Measurements from ENCODE around the gene DLG5. TPM values are rescaled to one million over a fixed set of nuclear protein-coding genes. Genes with fewer than 3 reads are reported as not detected.

The DLG5 gene
- total and polyA plus RNA-seq, 2 experiments from 2014 or later: 15.5 to 29.3 TPM

DNA sequence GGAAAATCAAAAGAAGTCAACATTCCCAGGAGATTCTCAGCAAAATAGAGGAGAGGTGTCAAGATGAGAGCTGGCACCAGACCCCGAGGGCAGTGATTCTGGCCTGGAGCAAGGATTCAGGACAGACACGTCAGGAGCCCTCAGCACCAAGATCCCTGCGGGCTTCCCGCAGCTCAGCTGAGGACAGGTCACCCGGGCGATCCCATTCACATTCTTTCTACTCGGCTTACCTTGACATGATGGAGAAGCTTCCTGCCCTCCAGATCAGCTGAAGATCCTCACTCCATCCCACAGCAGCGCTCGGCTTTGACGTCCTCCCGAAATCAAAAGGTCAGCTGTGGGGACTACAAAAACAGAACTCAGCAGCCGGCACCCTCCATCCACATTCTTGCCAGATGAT, 139.1 kb downstream of the DLG5 start:
- H3K4me1 ChIP-seq (ENCODE audit: insufficient read depth): no peaks in the 10 kb centered on the region
- no peaks in the 10 kb centered on the region for H3K9me2 ChIP-seq (replicated peaks; ENCODE audit: insufficient read depth)
- H3K4me2 ChIP-seq: no peak overlapping the region
- DNase-seq (ENCODE audit: low spot score): no peak
- no peaks in the 10 kb centered on the region for H3K27me3 ChIP-seq
- no peak overlapping the region for H2AFZ ChIP-seq
- H3K4me3 ChIP-seq: no peak overlapping the region
- H3K27ac ChIP-seq: no peak overlapping the region
- no peaks in the 10 kb centered on the region for H3K9me3 ChIP-seq (ENCODE audit: low read depth)
- H4K20me1 ChIP-seq (ENCODE audit: insufficient read depth, poor library complexity, severe bottlenecking): no peaks in the 10 kb centered on the region
- WGBS (ENCODE audit: low lambda C conversion rate, missing lambda C conversion rate): 94% methylated on average over 12 of the region's 12 CpGs
- no peaks in the 10 kb centered on the region for H3K79me2 ChIP-seq
- no peaks in the 10 kb centered on the region for H3K36me3 ChIP-seq (replicated peaks; ENCODE audit: insufficient read depth, low read depth)
- TF ChIP-seq EZH2 (IDR thresholded peaks at IDR 0.05; ENCODE audit: borderline replicate concordance): no peak
- TF ChIP-seq EZH2phosphoT487 (IDR thresholded peaks at IDR 0.05; ENCODE audit: low read depth, severe bottlenecking, unreplicated experiment): no peak
- TF ChIP-seq, protein P1, sequence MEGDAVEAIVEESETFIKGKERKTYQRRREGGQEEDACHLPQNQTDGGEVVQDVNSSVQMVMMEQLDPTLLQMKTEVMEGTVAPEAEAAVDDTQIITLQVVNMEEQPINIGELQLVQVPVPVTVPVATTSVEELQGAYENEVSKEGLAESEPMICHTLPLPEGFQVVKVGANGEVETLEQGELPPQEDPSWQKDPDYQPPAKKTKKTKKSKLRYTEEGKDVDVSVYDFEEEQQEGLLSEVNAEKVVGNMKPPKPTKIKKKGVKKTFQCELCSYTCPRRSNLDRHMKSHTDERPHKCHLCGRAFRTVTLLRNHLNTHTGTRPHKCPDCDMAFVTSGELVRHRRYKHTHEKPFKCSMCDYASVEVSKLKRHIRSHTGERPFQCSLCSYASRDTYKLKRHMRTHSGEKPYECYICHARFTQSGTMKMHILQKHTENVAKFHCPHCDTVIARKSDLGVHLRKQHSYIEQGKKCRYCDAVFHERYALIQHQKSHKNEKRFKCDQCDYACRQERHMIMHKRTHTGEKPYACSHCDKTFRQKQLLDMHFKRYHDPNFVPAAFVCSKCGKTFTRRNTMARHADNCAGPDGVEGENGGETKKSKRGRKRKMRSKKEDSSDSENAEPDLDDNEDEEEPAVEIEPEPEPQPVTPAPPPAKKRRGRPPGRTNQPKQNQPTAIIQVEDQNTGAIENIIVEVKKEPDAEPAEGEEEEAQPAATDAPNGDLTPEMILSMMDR (IDR thresholded peaks at IDR 0.05; ENCODE audit: poor library complexity): no peak

DNA sequence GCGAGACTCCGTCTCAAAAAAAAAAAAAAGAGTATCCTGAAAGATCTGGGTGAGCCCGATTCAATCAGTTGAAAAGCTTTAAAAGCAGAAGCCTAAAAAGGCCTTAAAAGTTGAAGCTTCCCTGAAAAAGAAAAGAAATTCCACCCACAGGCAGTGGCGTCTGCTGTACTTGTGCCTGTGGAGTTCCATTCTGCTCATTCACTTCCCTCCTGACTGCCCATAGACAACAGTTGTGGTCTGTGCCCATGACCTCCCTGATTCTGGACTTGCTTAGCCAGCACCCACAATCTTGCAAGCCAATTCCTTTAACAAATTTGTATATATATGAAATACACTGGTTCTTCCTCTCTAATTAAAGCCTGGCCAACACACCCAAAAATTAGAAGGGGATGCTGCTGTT, 141.7 kb downstream of the DLG5 start:
- no peaks in the 10 kb centered on the region for H3K36me3 ChIP-seq (replicated peaks; ENCODE audit: insufficient read depth, low read depth)
- no peaks in the 10 kb centered on the region for H3K4me1 ChIP-seq (ENCODE audit: insufficient read depth)

DNA sequence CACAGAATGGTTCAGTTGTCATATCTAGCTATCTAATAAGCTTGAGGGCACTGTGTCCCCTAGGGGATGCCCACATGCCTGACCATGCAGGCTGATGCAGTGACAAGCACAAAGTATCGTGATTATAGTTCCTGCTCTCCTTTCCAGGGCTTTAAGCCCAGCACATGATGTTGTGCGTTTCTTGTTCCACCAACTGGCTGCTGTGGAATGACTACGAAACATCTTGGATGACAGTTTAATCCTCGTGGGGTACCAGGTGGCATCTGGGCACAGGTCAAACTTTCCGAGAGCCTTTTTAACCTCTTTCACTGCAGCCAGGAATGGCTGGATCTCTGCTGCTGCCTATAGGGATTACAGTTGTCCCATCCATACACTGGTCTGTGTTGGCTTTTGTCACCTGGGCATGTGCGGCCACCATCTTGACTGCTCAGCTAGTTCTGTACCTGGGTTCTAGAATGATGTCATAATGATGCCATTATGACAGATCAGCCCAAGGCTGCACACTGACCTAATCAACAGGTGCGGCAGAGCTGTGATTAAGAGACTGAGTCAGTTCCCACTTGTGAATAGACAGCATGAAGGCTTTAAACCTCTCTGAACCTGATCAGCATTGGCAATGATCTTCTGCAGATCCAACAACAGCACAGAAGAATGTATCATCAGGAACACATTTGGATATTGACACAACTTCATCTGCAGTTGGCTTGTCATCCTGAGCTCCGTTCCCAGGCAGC, 144.1 kb downstream of the DLG5 start:
- no peak overlapping the region for H2AFZ ChIP-seq
- TF ChIP-seq EZH2 (IDR thresholded peaks at IDR 0.05; ENCODE audit: borderline replicate concordance) (no peak), EZH2phosphoT487 (IDR thresholded peaks at IDR 0.05; ENCODE audit: low read depth, severe bottlenecking, unreplicated experiment) (no peak)
- TF ChIP-seq, protein P1 (IDR thresholded peaks at IDR 0.05; ENCODE audit: poor library complexity): no peak
- H3K4me2 ChIP-seq: no peak overlapping the region
- H3K4me1 ChIP-seq (ENCODE audit: insufficient read depth): no peaks in the 10 kb centered on the region
- H3K36me3 ChIP-seq (replicated peaks; ENCODE audit: insufficient read depth, low read depth): no peaks in the 10 kb centered on the region
- 98% methylated on average over 8 of the region's 8 CpGs for WGBS (ENCODE audit: low lambda C conversion rate, missing lambda C conversion rate)
- H3K27me3 ChIP-seq: no peaks in the 10 kb centered on the region
- H3K27ac ChIP-seq: no peak overlapping the region
- no peak for DNase-seq (ENCODE audit: low spot score)
- H3K9me3 ChIP-seq (ENCODE audit: low read depth): no peaks in the 10 kb centered on the region
- no peaks in the 10 kb centered on the region for H3K79me2 ChIP-seq
- H3K9me2 ChIP-seq (replicated peaks; ENCODE audit: insufficient read depth): no peaks in the 10 kb centered on the region
- H4K20me1 ChIP-seq (ENCODE audit: insufficient read depth, poor library complexity, severe bottlenecking): no peaks in the 10 kb centered on the region
- H3K4me3 ChIP-seq: no peak overlapping the region

More for the DNA sequence above, 141.7 kb downstream of the DLG5 start:
- Histone ChIP-seq H3K4me2 (no peak overlapping the region), H3K27ac (no peak overlapping the region), H4K20me1 (ENCODE audit: insufficient read depth, poor library complexity, severe bottlenecking) (no peaks in the 10 kb centered on the region), H3K27me3 (no peaks in the 10 kb centered on the region), H3K4me3 (no peak overlapping the region), H3K9me2 (replicated peaks; ENCODE audit: insufficient read depth) (no peaks in the 10 kb centered on the region), H2AFZ (no peak overlapping the region), H3K79me2 (no peaks in the 10 kb centered on the region), H3K9me3 (ENCODE audit: low read depth) (no peaks in the 10 kb centered on the region)
- DNase-seq (ENCODE audit: low spot score): no peak
- TF ChIP-seq EZH2 (IDR thresholded peaks at IDR 0.05; ENCODE audit: borderline replicate concordance) (no peak), EZH2phosphoT487 (IDR thresholded peaks at IDR 0.05; ENCODE audit: low read depth, severe bottlenecking, unreplicated experiment) (no peak)
- TF ChIP-seq, protein P1 (IDR thresholded peaks at IDR 0.05; ENCODE audit: poor library complexity): no peak
- 92% methylated on average over 4 of the region's 4 CpGs for WGBS (ENCODE audit: low lambda C conversion rate, missing lambda C conversion rate)
